Type B pancreatic cell (in vitro differentiated cells): ENCODE data around the gene TSTD1. TPM values are rescaled to one million over a fixed set of nuclear protein-coding genes. Genes with fewer than 3 reads are reported as not detected.
"Not testable (repeated sequence)": the region's sequence is repeated elsewhere in the genome, so short reads cannot be mapped to it uniquely, and the experiment has no call there.

ENCODE experiments used
- DNase-seq: peaks from one replicate; pipeline ENCODE4 v3.0.0; 2021; ENCODE audit warnings: mixed read lengths; ENCODE audit not compliant: unreplicated experiment; ENCODE audit errors: extremely low spot score
- H3K27ac Mint-ChIP-seq: 2 replicates; pipeline ENCODE4 v1.8.0; 2021; ENCODE audit warnings: mild to moderate bottlenecking, mixed read lengths
- H3K27me3 Mint-ChIP-seq: 2 replicates; pipeline ENCODE4 v1.8.0; 2021; ENCODE audit warnings: mixed read lengths
- H3K36me3 Mint-ChIP-seq: 2 replicates; pipeline ENCODE4 v1.8.0; 2021; ENCODE audit warnings: mixed read lengths
- H3K4me1 Mint-ChIP-seq: one replicate; pipeline ENCODE4 v1.8.0; 2021; ENCODE audit warnings: mixed read lengths; ENCODE audit not compliant: unreplicated experiment
- H3K4me3 Mint-ChIP-seq: 2 replicates; pipeline ENCODE4 v1.8.0; 2021; ENCODE audit warnings: mild to moderate bottlenecking, mixed read lengths
- H3K9me3 Mint-ChIP-seq: 2 replicates; pipeline ENCODE4 v1.8.0; 2021; ENCODE audit warnings: mixed read lengths
- CTCF ChIP-seq: fragments of 200-600 bp; sonication (generic); conservative IDR thresholded peaks from 2 replicates; pipeline ENCODE4 v1.5.0; 2021; ENCODE audit warnings: antibody characterized with exemption, mild to moderate bottlenecking
- total RNA-seq: library from RNA; stranded (reverse); gene quantifications from 2 replicates; pipeline ENCODE4 v1.2.1, GENCODE V29; 2021; ENCODE audit warnings: low replicate concordance

Gene TSTD1
- total RNA-seq, 1 donor from 2014 or later = 40.8 TPM

GRCh38 chr1:161018631-161018930 lies 20.2 kb downstream of the TSTD1 start:
- TF ChIP-seq CTCF = no peak
- Mint-ChIP-seq H3K4me1 (peaks cover 33% of the 10 kb centered on the region), H3K4me3 (peak overlapping the region; percentile 93), H3K27ac (peak overlapping the region; percentile 98), H3K9me3 (no peaks in the 10 kb centered on the region), H3K36me3 (peaks cover 12% of the 10 kb centered on the region), H3K27me3 (peaks cover 53% of the 10 kb centered on the region)
- DNase-seq = no peak

GRCh38 chr1:161017756-161018630 lies 20.8 kb downstream of the TSTD1 start:
- Mint-ChIP-seq H3K9me3 (no peaks in the 10 kb centered on the region), H3K4me3 (peak overlapping the region; percentile 93), H3K27ac (peak overlapping the region; percentile 98), H3K36me3 (peaks cover 12% of the 10 kb centered on the region), H3K4me1 (peaks cover 37% of the 10 kb centered on the region), H3K27me3 (peaks cover 53% of the 10 kb centered on the region)
- no peak for DNase-seq
- no peak for TF ChIP-seq CTCF

- Mint-ChIP-seq H3K27ac (peak overlapping the region; percentile 98), H3K4me3 (peak overlapping the region; percentile 93), H3K4me1 (peaks cover 37% of the 10 kb centered on the region), H3K27me3 (peaks cover 47% of the 10 kb centered on the region), H3K36me3 (peaks cover 12% of the 10 kb centered on the region)
- not testable (repeated sequence) for H3K9me3 Mint-ChIP-seq, DNase-seq
These were observed 21.6 kb downstream of the TSTD1 start for GRCh38 chr1:161017181-161017580.

GRCh38 chr1:161016683-161017082 lies 22.1 kb downstream of the TSTD1 start:
- Mint-ChIP-seq H3K36me3 (peaks cover 15% of the 10 kb centered on the region), H3K4me1 (peaks cover 37% of the 10 kb centered on the region), H3K27me3 (peaks cover 42% of the 10 kb centered on the region), H3K27ac (peak overlapping the region; percentile 98), H3K4me3 (peak overlapping the region; percentile 93)
- not testable (repeated sequence) for H3K9me3 Mint-ChIP-seq, DNase-seq

GRCh38 chr1:161013488-161014230 lies 25.1 kb downstream of the TSTD1 start:
- TF ChIP-seq CTCF = no peak
- DNase-seq = no peak
- Mint-ChIP-seq H3K36me3 (peaks cover 11% of the 10 kb centered on the region), H3K4me1 (peaks cover 26% of the 10 kb centered on the region), H3K27me3 (peaks cover 16% of the 10 kb centered on the region), H3K4me3 (peak overlapping the region; percentile 80), H3K9me3 (no peaks in the 10 kb centered on the region), H3K27ac (peak overlapping the region; percentile 99)

GRCh38 chr1:161013131-161013487 lies 25.7 kb downstream of the TSTD1 start:
- no peaks in the 10 kb centered on the region for H3K9me3 Mint-ChIP-seq
- H3K4me1 Mint-ChIP-seq = peaks cover 21% of the 10 kb centered on the region
- TF ChIP-seq CTCF = no peak
- peaks cover 10% of the 10 kb centered on the region for H3K27me3 Mint-ChIP-seq
- peak overlapping the region; percentile 99 for H3K27ac Mint-ChIP-seq
- H3K36me3 Mint-ChIP-seq = peaks cover 11% of the 10 kb centered on the region
- peak overlapping the region; percentile 80 for H3K4me3 Mint-ChIP-seq
- DNase-seq = no peak
